HG03457 (cell line): ENCODE data around the gene IVL.

Source experiments
- ATAC-seq: cut with Tn5 transposase; IDR thresholded peaks from one replicate; pipeline ENCODE4 v1.9.1; 2021; ENCODE audit warnings: moderate number of reproducible peaks; ENCODE audit not compliant: unreplicated experiment

The IVL gene

DNA sequence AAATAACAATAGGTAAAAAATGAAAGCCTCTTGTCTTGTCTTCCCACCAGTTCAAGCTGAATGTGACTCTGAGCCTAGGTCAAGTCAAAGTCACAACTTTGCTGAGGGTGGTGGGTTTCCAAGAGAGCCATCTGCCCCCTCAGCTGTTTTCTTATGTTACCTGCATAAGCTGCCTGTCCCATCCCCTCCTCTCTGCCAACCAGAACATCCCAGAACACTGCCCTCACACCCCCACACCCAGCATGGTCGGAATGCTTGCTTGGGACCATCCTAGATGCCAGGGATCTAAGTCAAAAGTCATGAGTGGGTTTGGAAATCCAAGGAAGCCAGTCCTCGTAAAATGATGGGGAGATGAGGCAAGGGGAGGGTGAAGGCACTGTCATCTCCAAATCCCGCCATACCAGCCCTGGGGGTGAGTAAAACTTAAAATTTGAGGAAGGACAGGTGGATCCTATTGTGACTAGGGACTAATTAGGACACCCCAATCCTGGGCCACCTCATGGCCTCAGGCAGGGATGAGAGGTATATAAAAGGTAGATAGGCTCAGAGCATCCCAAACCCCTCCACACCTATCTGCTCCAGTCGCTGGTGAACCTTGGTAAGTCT lies 38.4 kb downstream of the IVL start, which contains the start of gene SPRR5:
Gene SPRR5 (plus strand): TSS at position 556 of the 606 bp plus-strand sequence. CDS start 1,349 bp downstream, outside the sequence.
- ATAC-seq: no peak

GRCh38 chr1:152951711-152952110 lies 43.4 kb downstream of the IVL start:
- ATAC-seq: no peak

DNA sequence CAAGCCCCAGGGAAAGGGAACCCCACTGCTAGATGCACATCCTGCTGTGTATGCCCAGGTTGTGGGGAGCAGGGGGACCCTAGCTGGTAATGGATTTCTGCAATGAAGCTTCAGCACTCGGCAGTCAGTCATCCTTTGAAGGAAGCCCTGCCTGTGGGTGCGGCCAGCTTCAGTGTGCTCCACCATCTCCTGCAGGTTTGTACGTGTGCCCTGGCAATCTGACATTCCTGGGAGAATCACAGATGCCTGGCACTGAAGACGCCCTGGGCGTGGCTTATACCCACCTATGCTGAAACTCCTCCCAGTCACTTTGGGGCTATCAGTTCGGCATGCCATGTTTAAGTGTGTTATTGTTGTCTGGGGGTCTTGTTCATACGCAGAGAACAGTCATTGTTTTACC lies 45.4 kb downstream of the IVL start:
- no peak for ATAC-seq

- ATAC-seq: no peak
Measured at GRCh38 chr1:152954436-152954835, 46.1 kb downstream of the IVL start.

DNA sequence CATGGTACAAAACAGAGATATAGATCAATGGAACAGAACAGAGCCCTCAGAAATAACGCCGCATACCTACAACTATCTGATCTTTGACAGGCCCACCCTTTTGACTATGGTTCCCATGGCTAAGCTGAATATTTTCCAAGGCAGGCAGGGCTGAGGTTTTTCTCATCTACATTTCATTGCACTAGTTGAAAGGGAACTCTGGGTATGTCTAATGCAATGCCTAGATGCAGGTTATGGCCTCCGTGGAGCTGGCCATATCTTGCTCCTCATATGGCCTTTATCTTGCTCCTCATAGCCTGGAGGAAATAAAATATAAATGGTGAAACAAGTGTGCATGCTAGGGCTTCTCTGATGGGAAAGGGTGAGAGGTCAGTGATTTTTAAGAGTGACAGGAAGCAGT lies 49.2 kb downstream of the IVL start:
- ATAC-seq: no peak

- ATAC-seq: no peak
Measured at GRCh38 chr1:152959273-152959672, 50.9 kb downstream of the IVL start.

GRCh38 chr1:152959801-152960451 lies 51.6 kb downstream of the IVL start:
- no peak for ATAC-seq

DNA sequence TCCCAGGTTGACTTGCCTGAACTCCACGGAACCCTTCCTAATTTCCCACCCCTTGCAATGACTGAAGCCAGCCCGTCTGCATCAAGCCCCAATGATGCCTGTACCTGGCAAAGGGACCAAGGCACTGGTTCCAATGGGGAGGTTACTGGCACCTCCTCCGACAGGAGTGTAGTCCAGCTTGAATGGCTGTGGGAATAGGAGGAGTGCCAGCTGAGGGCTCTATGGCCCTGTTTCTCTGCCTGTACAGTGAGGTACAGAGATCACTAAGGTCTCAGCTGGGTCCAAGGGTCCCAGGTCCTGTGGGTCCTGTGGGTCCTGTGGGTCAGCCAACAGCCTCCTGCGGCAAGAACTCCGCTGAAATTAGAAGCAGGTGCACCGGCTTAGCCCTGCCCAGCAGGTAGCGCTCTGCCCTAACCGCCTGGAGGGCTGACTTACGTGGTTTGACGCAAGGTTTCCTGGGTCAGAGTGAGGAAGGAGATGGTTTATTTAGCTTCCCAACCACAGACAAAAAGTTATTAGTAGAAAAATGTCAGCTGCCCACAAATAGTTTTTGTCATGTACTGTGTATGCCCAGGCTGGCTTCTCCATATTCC lies 52.2 kb downstream of the IVL start:
- ATAC-seq: no peak
